ENCODE data around the gene NADK.

Gene NADK

GRCh38 chr1:1777950-1778662 is at the start of gene NADK:
Gene NADK (minus strand): TSS chr1:1778470. CDS start chr1:1765406, 13,064 bp downstream.
- peak; percentile 2 for DNase-seq

DNA sequence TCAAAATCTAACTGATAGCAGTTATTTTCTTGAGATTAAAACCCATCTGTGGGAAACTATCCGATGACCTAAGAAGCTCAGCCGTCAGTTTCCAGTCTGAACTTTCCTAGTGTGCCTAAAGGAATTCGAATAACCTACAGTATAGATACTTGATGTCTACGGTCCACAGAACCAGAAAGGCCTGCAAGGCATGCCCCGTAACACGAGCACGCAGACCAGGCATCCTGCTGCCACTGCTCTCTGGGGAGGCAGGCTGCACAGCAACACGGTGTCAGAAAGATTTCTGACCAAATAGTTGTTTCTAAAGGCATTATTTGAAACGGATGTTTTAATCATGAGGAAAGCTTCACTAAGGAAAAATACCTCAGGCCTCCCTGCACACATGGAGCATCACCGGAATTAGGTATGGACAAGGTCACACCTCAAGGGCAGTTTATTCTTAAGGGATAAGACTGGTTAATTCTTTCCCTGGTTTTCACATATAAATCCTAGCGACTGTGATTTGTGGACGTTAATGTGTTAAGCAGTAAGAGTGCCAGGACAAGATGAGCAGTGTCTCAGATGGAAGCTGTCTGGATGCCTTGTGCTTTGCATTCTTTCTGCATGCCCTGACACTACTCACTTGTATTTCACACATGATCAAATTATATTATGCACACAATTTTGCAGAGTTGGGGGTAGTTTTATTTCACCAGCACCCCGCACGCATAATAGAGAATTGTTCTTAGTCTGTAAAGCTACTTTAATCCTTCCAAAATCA is 49.0 kb upstream of the NADK start:
- no peak for DNase-seq

GRCh38 chr1:1826356-1827088 is 48.3 kb upstream of the NADK start:
- DNase-seq: no peak

DNA sequence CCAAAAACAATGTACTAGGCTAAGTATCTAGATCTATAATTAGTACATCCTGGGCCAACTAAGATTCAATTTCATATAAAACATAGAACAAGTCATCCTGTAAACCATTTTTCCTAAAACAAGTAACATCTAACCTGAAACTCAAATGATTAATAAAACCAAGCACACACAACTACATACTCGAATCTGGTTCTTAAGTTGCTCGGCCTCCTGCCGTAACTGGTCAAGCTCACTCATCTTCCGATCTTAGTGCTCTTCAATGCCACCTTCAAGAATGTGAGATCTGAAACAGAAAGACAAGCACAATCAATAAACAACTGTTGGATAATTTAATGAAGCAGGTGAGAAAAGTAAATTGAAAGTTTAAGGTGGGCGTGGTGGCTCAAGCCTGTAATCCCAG is 46.9 kb upstream of the NADK start:
- no peak for DNase-seq

DNA sequence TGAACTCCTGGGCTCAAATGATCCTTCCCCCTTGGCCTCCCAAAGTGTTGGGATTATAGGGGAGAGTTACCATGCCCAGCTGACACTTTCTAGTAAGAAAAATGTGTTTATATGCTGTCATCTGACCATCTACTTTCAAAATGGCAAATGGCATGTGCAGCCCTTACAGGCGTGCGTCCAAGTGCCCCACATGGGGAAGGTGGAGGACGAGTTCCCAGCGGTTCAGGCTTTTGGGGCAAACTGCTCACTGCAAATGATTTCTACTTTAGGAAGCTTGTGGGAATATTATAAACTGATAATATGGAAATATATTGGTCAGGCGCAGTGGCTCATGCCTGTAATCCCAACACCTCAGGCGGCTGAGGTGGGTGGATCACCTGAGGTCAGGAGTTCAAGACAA is 41.5 kb upstream of the NADK start:
- no peak for DNase-seq

- no peak for DNase-seq
Measured at GRCh38 chr1:1817221-1817620, 39.0 kb upstream of the NADK start.

GRCh38 chr1:1815606-1816281 is 37.5 kb upstream of the NADK start:
- DNase-seq: no peak

DNA sequence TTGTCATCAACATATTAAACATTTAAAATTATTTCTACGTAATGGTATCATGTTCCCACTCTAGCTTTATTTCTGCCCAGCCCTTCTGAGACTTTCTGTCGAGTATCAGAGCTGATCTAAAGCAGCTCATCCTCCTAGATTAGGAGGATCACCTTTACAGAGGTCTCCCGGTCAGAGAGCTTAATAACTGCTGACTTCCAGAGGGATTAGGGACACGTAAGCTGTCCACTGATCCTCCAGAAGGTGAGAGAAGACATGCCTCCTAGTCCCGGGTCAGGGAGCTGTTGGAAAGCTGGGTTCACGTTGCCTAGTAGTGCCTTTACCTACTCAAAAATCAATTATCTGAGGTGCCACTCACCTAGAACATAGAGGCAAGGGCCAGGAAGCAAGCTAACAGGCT is 31.2 kb upstream of the NADK start:
- no peak for DNase-seq

DNA sequence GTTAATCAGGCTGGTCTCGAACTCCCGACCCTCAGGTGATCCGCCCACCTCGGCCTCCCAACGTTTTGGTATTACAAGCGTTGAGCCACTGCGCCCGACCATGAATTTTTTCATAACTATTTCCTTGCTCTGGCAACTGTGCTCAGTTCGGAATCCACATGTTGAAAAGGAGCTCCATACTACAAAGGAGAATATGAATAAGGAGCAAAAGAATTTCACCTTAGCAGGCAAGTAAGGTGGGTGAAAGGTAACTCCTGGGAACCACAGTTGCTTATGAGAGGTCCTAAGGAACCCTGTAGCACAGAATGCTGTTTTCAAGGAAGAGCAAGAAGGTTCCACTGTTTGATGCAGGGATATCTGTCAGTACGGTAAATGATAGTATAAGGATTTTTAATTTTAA is 29.9 kb upstream of the NADK start:
- DNase-seq: no peak

DNA sequence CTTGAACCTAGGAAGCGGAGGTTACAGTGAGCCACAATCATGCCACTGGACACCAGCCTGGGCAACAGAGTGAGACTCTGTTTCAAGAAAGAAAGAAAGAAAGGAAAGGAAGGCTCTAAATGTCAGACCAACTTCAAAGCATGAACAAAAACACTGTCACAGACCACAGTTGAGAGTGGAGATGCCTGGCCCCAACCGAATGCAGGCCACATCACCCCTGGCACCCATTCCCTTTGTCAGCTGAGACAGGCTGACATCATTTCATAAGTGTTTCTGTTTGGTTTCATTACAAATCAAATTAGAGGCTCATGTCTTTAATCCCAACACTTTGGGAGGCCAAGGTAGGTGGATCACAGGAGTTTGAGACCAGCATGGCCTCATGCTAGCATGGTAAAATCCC is 28.6 kb upstream of the NADK start:
- DNase-seq: no peak

- no peak for DNase-seq
Measured at GRCh38 chr1:1804301-1804700, 26.0 kb upstream of the NADK start.

DNA sequence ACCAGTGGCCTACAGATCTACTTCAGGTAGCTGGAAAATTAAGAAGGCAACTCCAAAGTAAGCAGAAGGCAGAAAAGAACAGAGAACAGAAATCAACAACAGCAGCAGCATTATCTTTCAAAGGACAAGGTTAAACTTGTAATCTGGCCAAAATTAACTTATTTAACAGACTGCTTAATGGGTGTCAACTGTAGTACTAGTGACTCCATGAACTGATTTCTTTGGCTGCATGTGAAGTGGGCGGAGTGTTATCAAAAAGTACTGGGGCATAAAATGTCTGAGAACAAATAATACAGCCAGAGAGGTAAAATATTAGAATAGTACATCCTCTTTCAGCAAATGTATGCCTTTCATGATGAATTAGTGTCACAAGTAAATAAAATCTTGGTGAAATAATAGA is 24.6 kb upstream of the NADK start:
- no peak for DNase-seq

DNA sequence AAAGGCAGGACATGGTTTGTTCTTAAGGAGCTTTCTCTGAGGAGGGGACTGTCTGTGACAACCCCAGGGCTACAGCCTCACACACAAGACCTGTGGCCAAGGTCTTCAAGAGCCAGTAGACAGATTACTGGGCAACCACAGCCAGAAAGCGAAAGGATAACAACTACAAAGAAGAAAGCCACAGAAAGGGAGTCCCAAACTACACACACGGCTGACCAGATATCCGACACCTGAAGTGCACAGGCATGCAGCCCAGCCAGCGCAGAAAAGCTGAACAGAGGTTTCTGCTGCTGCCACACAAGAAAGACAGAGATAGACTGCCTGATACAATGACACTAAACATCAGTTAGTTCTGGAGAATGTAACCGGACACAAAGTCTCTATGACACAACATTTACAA is 21.4 kb upstream of the NADK start:
- DNase-seq: no peak

- DNase-seq: no peak
Measured at GRCh38 chr1:1797731-1798341, 19.6 kb upstream of the NADK start.

DNA sequence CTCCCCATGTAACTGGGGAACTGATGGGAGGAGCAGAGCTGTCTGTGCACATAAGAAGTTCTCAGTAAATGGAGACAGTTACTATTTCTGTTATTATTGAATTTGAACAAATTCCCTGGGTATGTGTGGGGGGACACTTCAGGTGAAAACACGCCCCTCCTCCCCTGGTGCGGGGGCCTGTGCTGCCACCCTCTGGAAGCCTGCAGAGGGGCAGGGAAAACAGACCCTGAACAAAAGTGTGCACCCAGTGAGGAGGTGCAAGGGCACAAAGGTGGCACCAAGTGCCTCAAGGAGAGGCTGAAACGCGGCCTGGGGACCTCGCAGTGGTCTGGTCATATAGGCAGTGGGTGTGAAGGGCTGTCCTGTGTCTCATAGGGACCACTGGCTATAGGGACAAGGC is 18.2 kb upstream of the NADK start:
- no peak for DNase-seq

- DNase-seq: no peak
Measured at GRCh38 chr1:1794999-1795398, 16.7 kb upstream of the NADK start.

DNA sequence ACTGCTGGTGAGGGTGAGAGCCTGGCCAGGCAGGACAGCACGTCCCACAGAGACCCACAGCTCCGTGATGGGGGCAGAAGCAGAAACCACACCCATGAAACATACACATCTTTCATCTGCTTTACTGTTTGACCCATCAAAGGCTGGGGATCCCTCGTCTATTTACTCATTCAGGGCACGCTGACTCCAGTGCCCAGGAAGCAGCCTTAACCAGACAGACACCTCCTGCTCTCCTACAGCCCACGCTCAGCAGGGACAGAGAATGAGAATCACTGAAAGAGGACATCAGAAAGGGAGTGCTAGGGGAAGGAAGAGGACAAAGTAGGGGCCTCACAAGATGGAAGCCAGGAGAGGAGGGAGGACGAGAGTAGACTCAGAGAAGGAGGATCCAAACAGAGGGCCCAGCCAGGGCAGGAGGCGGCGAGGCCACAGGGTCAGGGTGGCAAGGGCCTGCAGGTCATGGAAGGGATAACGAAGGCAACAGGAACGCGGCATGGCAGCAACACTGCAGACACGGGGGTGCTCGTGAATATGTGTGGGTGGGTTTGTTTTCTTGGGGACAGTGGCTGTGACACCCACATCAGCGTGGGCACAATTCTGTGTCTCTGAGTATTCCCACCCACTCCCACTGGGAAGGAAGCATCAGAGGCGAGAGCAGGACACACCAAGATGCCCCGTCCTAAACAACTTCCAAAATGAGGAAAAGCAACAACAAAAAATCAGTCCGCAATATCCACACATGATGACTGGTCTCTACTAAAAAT is 15.4 kb upstream of the NADK start:
- DNase-seq: no peak

DNA sequence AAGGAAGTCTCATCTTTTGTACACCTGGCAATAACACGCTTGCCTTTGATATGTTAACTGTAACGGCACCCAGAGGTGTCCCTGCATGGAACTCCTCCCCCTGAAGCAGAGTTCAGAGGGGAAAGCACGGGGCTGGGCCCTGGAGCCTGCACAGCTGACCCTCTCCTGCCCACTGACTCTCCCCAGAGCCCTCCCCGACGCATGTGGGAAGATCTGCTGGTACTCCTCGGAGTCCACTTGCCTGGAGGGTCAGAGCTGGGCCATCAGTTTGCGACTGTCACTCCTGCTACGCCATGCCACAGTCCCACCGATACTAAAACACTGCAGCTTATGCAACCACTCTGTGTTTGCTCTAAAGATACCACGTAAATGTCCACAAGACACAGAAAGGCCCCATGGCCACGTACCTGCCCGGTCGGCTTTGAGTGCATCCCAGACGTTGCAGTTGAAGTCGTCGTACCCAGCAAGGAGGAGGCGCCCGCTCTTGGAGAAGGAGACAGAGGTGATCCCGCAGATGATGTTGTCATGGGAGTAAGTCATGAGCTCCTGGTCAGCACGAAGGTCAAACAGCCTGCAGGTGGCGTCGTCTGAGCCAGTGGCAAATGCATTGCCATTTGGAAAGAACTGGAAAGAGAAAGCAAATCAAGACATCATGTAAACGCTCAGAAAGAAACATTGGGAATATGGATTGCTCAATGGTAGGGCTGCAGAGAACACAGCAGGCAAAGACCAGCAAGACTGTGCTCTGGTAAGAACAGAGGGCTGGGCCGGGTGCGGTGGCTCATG is 10.6 kb upstream of the NADK start:
- DNase-seq: no peak

- no peak for DNase-seq
Measured at GRCh38 chr1:1788136-1788535, 9.9 kb upstream of the NADK start.

DNA sequence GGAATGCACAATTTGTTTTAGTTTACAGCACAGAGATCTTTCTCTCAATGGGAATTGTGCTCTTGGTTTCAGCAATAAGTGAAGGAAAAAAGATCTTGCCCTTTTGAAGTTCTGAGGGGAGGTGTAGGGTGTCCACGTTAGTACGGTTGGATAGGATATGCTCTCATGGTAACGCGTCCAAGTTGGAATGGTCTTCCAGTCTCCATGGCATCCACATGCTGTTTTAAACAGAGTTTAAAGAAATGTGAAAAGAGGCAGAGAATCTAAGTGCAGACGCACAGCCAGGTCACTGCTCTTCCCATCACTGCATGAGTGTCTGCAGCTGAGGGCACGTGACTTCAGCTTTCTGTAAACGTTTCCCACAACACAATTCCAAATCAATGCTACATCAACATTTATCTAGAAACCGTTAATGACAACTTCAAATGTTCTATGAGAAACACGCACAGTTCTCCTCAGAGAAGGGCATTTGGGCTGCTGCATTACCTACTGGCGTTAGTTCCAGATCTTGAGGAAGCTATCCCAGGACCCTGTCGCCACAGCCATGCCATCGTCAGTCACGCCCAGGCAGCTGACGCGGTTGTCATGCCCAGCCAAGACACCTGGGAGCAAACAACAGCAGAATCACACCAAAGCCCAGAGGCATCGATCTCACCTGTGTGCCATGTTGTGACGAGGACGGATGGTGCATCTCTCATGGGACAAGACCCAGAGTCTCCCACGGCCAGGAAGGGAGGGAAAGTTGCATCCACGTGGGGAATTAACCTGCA is 8.8 kb upstream of the NADK start:
- DNase-seq: no peak

DNA sequence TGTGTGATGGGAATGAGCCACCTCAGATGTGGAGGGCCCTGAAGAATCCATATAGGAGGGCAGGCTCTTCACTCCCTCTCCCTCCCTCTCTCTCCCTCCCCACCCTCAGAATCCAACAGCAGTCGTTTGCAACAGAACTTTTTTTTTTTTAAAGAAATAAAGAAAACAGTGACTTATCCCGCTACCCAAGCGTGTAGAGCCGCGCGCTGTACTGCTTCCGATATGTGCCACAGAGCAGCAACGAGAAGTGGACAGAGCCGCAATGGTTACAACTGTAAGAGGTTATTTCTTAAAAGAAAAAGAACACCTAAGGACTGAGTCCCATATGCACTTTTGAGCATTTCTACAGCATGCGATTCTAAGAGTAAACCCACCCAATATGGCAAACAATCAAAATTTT is 7.4 kb upstream of the NADK start:
- DNase-seq: no peak
